Measurements from ENCODE around the gene HTRA1.

HTRA1 gene

DNA sequence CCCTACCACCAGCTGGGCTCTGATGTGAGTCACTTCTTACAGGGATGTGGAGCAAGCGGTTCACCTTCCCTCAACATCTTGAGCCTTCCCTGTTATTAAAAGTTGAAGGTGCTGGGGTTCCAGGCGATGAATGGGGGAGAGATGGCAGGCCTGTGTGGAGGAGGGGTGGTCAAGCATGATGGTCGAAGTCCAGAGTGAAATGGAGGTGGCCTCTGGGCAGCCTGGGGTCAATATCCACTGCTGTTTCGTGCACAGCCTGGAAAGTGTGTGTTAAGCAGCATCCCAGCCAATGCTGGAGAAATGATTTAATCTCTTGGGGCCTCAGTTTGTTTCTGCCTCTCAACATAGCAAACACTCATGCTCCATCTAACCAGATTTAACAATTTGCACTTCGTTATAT, 65.5 kb downstream of the HTRA1 start:
- H3K27me3 ChIP-seq (ENCODE audit: insufficient read depth, low read length, poor library complexity, severe bottlenecking), result no peaks in the 10 kb centered on the region
- H3F3A ChIP-seq (ENCODE audit: low read depth), result no peaks in the 10 kb centered on the region
- TF ChIP-seq, protein P1, sequence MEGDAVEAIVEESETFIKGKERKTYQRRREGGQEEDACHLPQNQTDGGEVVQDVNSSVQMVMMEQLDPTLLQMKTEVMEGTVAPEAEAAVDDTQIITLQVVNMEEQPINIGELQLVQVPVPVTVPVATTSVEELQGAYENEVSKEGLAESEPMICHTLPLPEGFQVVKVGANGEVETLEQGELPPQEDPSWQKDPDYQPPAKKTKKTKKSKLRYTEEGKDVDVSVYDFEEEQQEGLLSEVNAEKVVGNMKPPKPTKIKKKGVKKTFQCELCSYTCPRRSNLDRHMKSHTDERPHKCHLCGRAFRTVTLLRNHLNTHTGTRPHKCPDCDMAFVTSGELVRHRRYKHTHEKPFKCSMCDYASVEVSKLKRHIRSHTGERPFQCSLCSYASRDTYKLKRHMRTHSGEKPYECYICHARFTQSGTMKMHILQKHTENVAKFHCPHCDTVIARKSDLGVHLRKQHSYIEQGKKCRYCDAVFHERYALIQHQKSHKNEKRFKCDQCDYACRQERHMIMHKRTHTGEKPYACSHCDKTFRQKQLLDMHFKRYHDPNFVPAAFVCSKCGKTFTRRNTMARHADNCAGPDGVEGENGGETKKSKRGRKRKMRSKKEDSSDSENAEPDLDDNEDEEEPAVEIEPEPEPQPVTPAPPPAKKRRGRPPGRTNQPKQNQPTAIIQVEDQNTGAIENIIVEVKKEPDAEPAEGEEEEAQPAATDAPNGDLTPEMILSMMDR (conservative IDR thresholded peaks at IDR 0.05; ENCODE audit: low read length), result no peak
- no peak for TF ChIP-seq EZH2phosphoT487 (IDR thresholded peaks at IDR 0.05; ENCODE audit: borderline replicate concordance)
- H3K36me3 ChIP-seq (ENCODE audit: insufficient read depth, low read length), result no peaks in the 10 kb centered on the region
- H3K4me2 ChIP-seq (ENCODE audit: low read depth, low read length, poor library complexity, severe bottlenecking), result no peak overlapping the region
- no peak overlapping the region for H3K9ac ChIP-seq (ENCODE audit: low read depth, low read length, poor library complexity, severe bottlenecking)
- no peak overlapping the region for H2AFZ ChIP-seq (ENCODE audit: low read length)
- no peak overlapping the region for H3K4me3 ChIP-seq (ENCODE audit: low read length, poor library complexity, severe bottlenecking)
- H3K79me2 ChIP-seq (ENCODE audit: insufficient read depth, low read length), result no peaks in the 10 kb centered on the region
- H3K4me1 ChIP-seq (ENCODE audit: insufficient read depth, low read length, poor library complexity, severe bottlenecking), result peaks cover 13% of the 10 kb centered on the region
- no peaks in the 10 kb centered on the region for H3K9me3 ChIP-seq (ENCODE audit: insufficient read depth, low read depth, low read length)
- no peaks in the 10 kb centered on the region for H3K9me2 ChIP-seq (replicated peaks; ENCODE audit: low read depth, low read length)
- no peaks in the 10 kb centered on the region for H4K20me1 ChIP-seq (ENCODE audit: insufficient read depth, low read length, poor library complexity, severe bottlenecking)

DNA sequence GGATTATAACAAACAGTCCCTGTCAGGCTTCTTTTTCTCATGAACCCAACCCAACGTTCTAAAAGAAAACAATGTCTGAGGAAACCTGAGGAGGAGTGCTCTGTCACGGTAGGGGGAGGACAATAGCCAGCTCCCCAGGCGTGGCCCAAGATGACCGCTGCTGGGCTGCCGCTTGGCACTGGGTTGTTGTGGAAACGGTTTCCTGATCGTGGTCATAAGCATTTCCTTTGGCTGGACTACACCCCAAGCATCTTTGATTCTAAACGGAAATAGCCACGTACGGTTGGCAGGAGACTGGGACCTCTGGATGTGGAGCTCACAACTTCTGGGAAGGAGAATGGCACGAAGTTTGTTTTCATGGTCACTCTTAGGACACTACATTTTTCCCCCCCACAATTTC, 68.8 kb downstream of the HTRA1 start:
- Histone ChIP-seq H3K4me3 (ENCODE audit: low read length, poor library complexity, severe bottlenecking) (no peak overlapping the region), H4K20me1 (ENCODE audit: insufficient read depth, low read length, poor library complexity, severe bottlenecking) (no peaks in the 10 kb centered on the region), H3K4me2 (ENCODE audit: low read depth, low read length, poor library complexity, severe bottlenecking) (no peak overlapping the region), H3K27me3 (ENCODE audit: insufficient read depth, low read length, poor library complexity, severe bottlenecking) (no peaks in the 10 kb centered on the region), H3K9ac (ENCODE audit: low read depth, low read length, poor library complexity, severe bottlenecking) (no peak overlapping the region), H3K79me2 (ENCODE audit: insufficient read depth, low read length) (no peaks in the 10 kb centered on the region), H3F3A (ENCODE audit: low read depth) (no peaks in the 10 kb centered on the region), H3K9me3 (ENCODE audit: insufficient read depth, low read depth, low read length) (no peaks in the 10 kb centered on the region), H3K4me1 (ENCODE audit: insufficient read depth, low read length, poor library complexity, severe bottlenecking) (peaks cover 10% of the 10 kb centered on the region), H3K9me2 (replicated peaks; ENCODE audit: low read depth, low read length) (no peaks in the 10 kb centered on the region), H2AFZ (ENCODE audit: low read length) (no peak overlapping the region), H3K36me3 (ENCODE audit: insufficient read depth, low read length) (no peaks in the 10 kb centered on the region)
- no peak for TF ChIP-seq EZH2phosphoT487 (IDR thresholded peaks at IDR 0.05; ENCODE audit: borderline replicate concordance)
- TF ChIP-seq, protein P1 (conservative IDR thresholded peaks at IDR 0.05; ENCODE audit: low read length), result no peak

DNA sequence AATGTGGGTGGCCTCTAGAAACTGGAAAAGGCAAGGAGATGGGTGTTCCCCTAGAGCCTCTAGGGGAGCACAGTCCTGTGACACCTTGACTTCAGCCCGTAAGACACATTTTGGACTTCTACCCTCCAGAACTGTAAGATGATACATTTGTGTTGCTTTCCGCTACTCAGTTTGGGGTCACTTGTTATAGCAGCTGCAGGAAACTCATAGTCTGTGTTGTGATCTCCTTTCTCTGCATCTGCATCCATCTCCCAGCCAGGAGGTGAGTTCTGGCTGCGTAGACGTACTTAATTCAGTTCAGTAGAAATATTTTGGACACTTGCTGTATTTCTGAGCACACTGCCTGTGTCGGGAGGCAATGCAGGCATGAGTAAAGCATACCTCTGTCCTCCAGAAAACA, 69.9 kb downstream of the HTRA1 start:
- Histone ChIP-seq H4K20me1 (ENCODE audit: insufficient read depth, low read length, poor library complexity, severe bottlenecking) (no peaks in the 10 kb centered on the region), H2AFZ (ENCODE audit: low read length) (no peak overlapping the region), H3K4me1 (ENCODE audit: insufficient read depth, low read length, poor library complexity, severe bottlenecking) (peaks cover 6% of the 10 kb centered on the region), H3K9me3 (ENCODE audit: insufficient read depth, low read depth, low read length) (no peaks in the 10 kb centered on the region), H3K79me2 (ENCODE audit: insufficient read depth, low read length) (no peaks in the 10 kb centered on the region), H3F3A (ENCODE audit: low read depth) (no peaks in the 10 kb centered on the region), H3K9me2 (replicated peaks; ENCODE audit: low read depth, low read length) (no peaks in the 10 kb centered on the region), H3K4me2 (ENCODE audit: low read depth, low read length, poor library complexity, severe bottlenecking) (no peak overlapping the region), H3K36me3 (ENCODE audit: insufficient read depth, low read length) (no peaks in the 10 kb centered on the region), H3K9ac (ENCODE audit: low read depth, low read length, poor library complexity, severe bottlenecking) (no peak overlapping the region), H3K27me3 (ENCODE audit: insufficient read depth, low read length, poor library complexity, severe bottlenecking) (no peaks in the 10 kb centered on the region), H3K4me3 (ENCODE audit: low read length, poor library complexity, severe bottlenecking) (no peak overlapping the region)
- TF ChIP-seq EZH2phosphoT487 (IDR thresholded peaks at IDR 0.05; ENCODE audit: borderline replicate concordance), result no peak
- TF ChIP-seq, protein P1 (conservative IDR thresholded peaks at IDR 0.05; ENCODE audit: low read length), result no peak

All from Loucy (cell line).